Measurements from ENCODE around the gene CNTN4.

- TF ChIP-seq CTCF (IDR thresholded peaks at IDR 0.05) (no peak), POLR2A (IDR thresholded peaks at IDR 0.05) (no peak)
Measured at GRCh38 chr3:2822611-2823010, 723.9 kb downstream of the CNTN4 start.
